Measurements from ENCODE around the gene FIGN.

The FIGN gene

GRCh38 chr2:163606878-163607277 lies 128.9 kb downstream of the FIGN start:
- H3K27ac ChIP-seq: no peak overlapping the region
- no peak for TF ChIP-seq ZFX (IDR thresholded peaks at IDR 0.05)
- TF ChIP-seq, protein P1, sequence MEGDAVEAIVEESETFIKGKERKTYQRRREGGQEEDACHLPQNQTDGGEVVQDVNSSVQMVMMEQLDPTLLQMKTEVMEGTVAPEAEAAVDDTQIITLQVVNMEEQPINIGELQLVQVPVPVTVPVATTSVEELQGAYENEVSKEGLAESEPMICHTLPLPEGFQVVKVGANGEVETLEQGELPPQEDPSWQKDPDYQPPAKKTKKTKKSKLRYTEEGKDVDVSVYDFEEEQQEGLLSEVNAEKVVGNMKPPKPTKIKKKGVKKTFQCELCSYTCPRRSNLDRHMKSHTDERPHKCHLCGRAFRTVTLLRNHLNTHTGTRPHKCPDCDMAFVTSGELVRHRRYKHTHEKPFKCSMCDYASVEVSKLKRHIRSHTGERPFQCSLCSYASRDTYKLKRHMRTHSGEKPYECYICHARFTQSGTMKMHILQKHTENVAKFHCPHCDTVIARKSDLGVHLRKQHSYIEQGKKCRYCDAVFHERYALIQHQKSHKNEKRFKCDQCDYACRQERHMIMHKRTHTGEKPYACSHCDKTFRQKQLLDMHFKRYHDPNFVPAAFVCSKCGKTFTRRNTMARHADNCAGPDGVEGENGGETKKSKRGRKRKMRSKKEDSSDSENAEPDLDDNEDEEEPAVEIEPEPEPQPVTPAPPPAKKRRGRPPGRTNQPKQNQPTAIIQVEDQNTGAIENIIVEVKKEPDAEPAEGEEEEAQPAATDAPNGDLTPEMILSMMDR (conservative IDR thresholded peaks at IDR 0.05): no peak

DNA sequence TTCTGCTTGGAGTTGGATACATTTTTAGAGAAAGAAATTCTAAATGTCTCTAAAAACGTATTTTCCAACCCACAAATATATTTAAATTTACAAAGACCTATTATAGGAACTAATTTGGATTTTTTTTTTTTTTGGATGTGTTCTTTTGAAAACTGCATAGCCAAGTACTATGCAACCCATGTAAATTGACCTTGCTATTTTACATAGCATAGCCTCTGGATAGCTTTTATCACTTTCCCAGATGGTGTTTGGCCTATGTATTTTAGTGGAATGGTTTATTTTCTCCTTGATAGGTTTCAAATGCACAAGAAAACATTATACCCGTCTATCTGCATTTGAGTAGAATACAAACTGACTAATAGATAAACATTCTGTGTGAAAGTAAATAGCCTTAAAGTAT lies 130.0 kb downstream of the FIGN start:
- no peak overlapping the region for H3K27ac ChIP-seq
- no peak for TF ChIP-seq ZFX (IDR thresholded peaks at IDR 0.05)
- TF ChIP-seq, protein P1 (conservative IDR thresholded peaks at IDR 0.05): no peak

GRCh38 chr2:163604941-163605555 lies 130.8 kb downstream of the FIGN start:
- TF ChIP-seq, protein P1 (conservative IDR thresholded peaks at IDR 0.05): no peak
- no peak for TF ChIP-seq ZFX (IDR thresholded peaks at IDR 0.05)
- H3K27ac ChIP-seq: no peak overlapping the region

DNA sequence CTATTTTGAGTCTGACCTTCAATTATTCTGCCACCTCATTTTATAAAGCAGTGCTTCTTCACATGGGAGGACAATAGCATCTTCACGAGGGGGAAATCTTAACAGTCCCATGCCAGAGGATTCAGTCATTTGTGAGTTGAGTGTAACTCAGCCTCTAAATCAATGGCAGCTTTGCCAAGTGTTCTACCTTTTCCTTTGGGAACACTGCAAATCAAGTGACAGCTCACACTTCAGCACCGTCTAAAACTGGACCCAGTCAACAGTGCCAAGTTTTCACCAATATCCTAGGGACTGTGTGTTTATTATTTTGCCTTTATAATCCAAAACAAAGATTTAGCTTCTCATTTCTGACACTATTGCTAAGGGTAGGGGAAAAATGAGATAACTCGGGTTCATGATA lies 133.6 kb downstream of the FIGN start:
- no peak for TF ChIP-seq ZFX (IDR thresholded peaks at IDR 0.05)
- TF ChIP-seq, protein P1 (conservative IDR thresholded peaks at IDR 0.05): no peak
- H3K27ac ChIP-seq: no peak overlapping the region

- no peak overlapping the region for H3K27ac ChIP-seq
- TF ChIP-seq, protein P1 (conservative IDR thresholded peaks at IDR 0.05): no peak
- no peak for TF ChIP-seq ZFX (IDR thresholded peaks at IDR 0.05)
Measured at GRCh38 chr2:163601377-163601776, 134.4 kb downstream of the FIGN start.

- TF ChIP-seq, protein P1 (conservative IDR thresholded peaks at IDR 0.05): no peak
- TF ChIP-seq ZFX (IDR thresholded peaks at IDR 0.05): no peak
- no peak overlapping the region for H3K27ac ChIP-seq
Measured at GRCh38 chr2:163600801-163601200, 135.0 kb downstream of the FIGN start.

DNA sequence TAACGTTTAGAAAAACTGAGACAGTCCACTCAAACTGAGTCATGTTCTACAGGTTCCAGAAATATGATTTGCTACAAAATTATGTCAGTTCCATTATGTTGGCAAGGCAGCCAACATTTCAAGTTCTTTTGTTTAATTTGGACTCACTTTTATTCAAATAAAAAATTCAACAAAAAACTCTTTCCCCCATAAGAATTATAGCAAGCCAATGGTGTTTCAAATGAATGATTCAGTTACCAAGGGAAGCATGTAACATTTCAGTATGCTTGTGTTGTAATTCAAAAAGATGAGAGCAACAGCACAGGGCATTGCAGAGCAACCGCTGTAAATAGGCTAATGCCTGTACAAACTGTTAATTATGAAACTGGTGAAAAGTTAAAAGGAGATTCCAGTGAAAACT lies 140.8 kb downstream of the FIGN start:
- TF ChIP-seq ZFX (IDR thresholded peaks at IDR 0.05): no peak
- TF ChIP-seq, protein P1 (conservative IDR thresholded peaks at IDR 0.05): no peak
- H3K27ac ChIP-seq: no peak overlapping the region
